ENCODE results near the gene CFAP45. TPM values are rescaled to one million over a fixed set of nuclear protein-coding genes. Genes with fewer than 3 reads are reported as not detected.

Gene CFAP45
- total RNA-seq, 1 donor from 2014 or later = 1.0 TPM

DNA sequence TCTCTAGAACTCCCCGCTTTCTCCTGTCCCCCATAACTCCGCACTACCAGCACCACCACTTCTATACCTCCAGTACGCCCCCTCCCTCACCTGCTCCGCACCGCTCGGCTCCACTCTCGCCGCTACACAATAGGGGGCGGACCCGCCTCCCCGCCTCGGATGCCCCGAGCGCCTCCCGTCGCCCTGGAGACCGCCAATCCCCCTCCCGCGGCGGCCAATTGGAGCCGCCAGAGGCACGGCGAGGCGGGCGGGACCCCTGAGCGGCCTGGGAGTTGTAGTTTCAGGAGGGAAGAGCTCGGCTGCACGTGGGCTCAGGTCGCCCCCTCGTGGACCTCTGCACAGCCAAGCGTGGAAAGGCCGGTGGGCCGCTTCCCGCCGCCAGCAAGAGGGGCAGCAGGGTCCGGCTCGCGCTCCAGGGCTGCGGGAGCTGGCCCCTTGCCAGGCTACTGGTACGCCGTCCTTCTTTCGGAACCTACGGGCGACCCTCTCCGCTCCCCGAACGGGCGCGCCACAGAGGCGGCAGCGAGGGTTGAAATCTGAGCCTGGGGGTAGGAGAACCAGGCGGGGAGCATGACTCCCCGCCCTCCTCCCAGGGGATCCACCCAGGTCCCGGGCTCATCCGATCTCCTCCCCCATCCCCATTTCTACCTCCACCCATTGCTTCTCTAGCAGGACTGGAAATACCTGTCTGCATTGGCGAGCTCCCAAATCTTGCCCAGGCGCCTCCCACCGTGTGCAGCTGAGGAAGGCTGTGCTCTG, 45.7 kb upstream of the CFAP45 start, which contains the start of gene IGSF9:
Gene IGSF9 (minus strand): TSS at position 131 of the 759 bp plus-strand sequence. CDS start 2,159 bp downstream, outside the sequence.
- Mint-ChIP-seq H3K4me3 (ENCODE audit: unreplicated experiment) (peak within 1 kb of the TSS; percentile 89), H3K27ac (ENCODE audit: unreplicated experiment) (peak within 1 kb of the TSS; percentile 36), H3K4me1 (ENCODE audit: unreplicated experiment) (peaks cover 7% of the 10 kb centered on the region), H3K36me3 (ENCODE audit: low read depth, unreplicated experiment) (no peaks in the 10 kb centered on the region), H3K9me3 (ENCODE audit: unreplicated experiment) (no peaks in the 10 kb centered on the region), H3K27me3 (ENCODE audit: unreplicated experiment) (peaks cover 12% of the 10 kb centered on the region)
- peak; percentile 88 for DNase-seq (ENCODE audit: low spot score)
- TF ChIP-seq, protein P1, sequence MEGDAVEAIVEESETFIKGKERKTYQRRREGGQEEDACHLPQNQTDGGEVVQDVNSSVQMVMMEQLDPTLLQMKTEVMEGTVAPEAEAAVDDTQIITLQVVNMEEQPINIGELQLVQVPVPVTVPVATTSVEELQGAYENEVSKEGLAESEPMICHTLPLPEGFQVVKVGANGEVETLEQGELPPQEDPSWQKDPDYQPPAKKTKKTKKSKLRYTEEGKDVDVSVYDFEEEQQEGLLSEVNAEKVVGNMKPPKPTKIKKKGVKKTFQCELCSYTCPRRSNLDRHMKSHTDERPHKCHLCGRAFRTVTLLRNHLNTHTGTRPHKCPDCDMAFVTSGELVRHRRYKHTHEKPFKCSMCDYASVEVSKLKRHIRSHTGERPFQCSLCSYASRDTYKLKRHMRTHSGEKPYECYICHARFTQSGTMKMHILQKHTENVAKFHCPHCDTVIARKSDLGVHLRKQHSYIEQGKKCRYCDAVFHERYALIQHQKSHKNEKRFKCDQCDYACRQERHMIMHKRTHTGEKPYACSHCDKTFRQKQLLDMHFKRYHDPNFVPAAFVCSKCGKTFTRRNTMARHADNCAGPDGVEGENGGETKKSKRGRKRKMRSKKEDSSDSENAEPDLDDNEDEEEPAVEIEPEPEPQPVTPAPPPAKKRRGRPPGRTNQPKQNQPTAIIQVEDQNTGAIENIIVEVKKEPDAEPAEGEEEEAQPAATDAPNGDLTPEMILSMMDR (IDR thresholded peaks at IDR 0.05; ENCODE audit: unreplicated experiment) = peak; percentile 29

DNA sequence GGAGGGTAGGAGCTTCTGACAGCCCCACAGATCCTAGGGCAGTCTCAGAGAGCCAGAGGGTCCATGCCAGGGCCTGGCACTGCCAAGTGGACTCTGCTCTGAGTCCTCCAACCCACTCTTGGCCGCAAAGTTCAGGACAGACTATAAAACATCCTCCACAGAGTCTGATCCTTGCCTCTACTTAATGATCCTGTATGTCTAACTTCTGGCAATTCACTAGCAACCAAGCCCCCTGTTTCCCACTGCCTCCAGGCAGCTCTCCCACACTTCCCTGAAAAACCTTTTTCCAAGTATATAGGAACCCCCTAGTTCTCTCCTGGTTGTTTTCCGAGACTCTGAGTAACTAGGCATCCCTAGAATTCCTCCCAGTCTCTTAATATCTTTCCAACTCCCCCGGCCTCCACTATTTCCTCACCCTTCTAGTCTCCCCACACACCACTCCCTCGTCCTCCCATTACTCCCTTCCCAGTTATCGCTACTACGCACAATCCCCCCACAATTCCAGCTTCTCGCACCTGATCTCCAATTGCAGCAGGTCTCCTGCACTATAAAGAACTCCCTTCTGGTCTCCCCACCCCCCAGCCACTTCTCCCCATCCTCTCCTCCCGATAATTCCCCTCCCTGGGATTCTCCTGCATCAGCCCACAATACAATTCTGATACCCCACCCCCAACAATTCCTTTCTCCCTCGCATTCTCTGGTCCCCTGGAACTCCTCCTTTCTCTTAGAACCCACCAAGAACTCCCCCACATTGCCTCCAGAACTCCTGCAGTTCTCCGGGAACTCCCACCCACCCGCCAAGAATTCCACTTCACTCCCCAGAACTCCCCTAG, 44.9 kb upstream of the CFAP45 start:
- TF ChIP-seq, protein P1 (IDR thresholded peaks at IDR 0.05; ENCODE audit: unreplicated experiment) = no peak
- no peaks in the 10 kb centered on the region for H3K9me3 Mint-ChIP-seq (ENCODE audit: unreplicated experiment)
- peaks cover 13% of the 10 kb centered on the region for H3K27me3 Mint-ChIP-seq (ENCODE audit: unreplicated experiment)
- H3K36me3 Mint-ChIP-seq (ENCODE audit: low read depth, unreplicated experiment) = no peaks in the 10 kb centered on the region
- no peak for DNase-seq (ENCODE audit: low spot score)
- H3K4me3 Mint-ChIP-seq (ENCODE audit: unreplicated experiment) = peak overlapping the region; percentile 89
- peak overlapping the region; percentile 13 for H3K27ac Mint-ChIP-seq (ENCODE audit: unreplicated experiment)
- H3K4me1 Mint-ChIP-seq (ENCODE audit: unreplicated experiment) = peaks cover 7% of the 10 kb centered on the region

DNA sequence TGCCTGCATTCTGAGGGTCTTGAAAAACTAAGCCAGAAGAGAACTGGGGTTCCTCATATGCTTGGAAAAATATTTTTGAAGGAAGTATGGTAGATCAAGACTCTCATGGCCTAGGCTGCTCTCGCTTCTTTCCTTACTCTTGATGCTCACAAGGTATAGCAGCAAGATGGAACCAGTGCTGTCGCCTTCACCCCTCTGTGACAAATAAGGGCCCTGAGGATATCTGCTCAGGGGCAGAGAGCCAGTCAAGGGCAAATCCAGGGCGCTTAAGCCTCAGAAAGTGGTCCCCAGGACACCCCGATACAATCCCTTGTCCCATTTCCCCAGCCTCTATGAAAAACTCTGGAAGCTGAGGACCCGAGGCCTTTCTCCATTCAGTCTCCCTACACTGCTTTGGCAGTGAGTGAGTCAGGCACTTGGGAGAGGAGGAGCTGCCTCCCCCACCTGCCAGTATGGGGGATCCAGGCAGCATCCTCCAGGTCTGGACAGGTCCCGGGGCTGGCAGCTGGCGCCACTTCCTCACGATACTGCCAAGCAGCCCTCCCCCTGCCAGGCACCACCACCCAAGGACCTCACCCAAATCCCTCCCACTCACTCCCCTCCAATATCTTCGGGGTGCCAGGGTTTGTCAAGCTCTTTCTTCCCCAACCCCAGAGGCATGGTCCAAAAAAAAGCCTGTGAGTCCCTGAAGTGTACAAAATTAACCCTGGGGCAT, 44.1 kb upstream of the CFAP45 start:
- no peak overlapping the region for H3K27ac Mint-ChIP-seq (ENCODE audit: unreplicated experiment)
- peaks cover 7% of the 10 kb centered on the region for H3K4me1 Mint-ChIP-seq (ENCODE audit: unreplicated experiment)
- H3K4me3 Mint-ChIP-seq (ENCODE audit: unreplicated experiment) = no peak overlapping the region
- H3K36me3 Mint-ChIP-seq (ENCODE audit: low read depth, unreplicated experiment) = no peaks in the 10 kb centered on the region
- H3K9me3 Mint-ChIP-seq (ENCODE audit: unreplicated experiment) = no peaks in the 10 kb centered on the region
- TF ChIP-seq, protein P1 (IDR thresholded peaks at IDR 0.05; ENCODE audit: unreplicated experiment) = no peak
- DNase-seq (ENCODE audit: low spot score) = no peak
- H3K27me3 Mint-ChIP-seq (ENCODE audit: unreplicated experiment) = peaks cover 14% of the 10 kb centered on the region

DNA sequence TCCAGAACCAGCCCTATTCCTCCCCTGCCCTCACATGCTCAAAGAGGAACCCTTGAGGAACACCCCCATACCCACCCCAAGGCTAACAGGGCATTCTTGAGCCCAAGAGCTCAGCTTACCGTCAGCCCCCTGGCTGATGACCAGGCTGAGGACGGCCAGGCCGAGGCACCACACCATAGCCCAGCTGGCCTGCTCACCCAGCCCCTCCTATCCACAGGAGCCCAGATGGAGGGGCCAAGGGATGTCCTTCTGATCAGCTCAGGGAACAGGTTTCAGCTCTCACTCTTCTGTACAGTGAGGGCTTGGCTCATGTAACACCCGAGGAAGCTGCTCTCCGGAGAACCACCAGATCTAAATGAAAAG, 43.3 kb upstream of the CFAP45 start:
- Mint-ChIP-seq H3K27ac (ENCODE audit: unreplicated experiment) (no peak overlapping the region), H3K27me3 (ENCODE audit: unreplicated experiment) (peaks cover 14% of the 10 kb centered on the region)

More for the DNA sequence above, 43.3 kb upstream of the CFAP45 start:
- DNase-seq (ENCODE audit: low spot score) = no peak
- Mint-ChIP-seq H3K4me1 (ENCODE audit: unreplicated experiment) (peaks cover 7% of the 10 kb centered on the region), H3K36me3 (ENCODE audit: low read depth, unreplicated experiment) (no peaks in the 10 kb centered on the region), H3K9me3 (ENCODE audit: unreplicated experiment) (no peaks in the 10 kb centered on the region), H3K4me3 (ENCODE audit: unreplicated experiment) (no peak overlapping the region)
- TF ChIP-seq, protein P1 (IDR thresholded peaks at IDR 0.05; ENCODE audit: unreplicated experiment) = no peak
